ENCODE measurements around the gene PGAM5. TPM values are rescaled to one million over a fixed set of nuclear protein-coding genes. Genes with fewer than 3 reads are reported as not detected.
A peak's percentile ranks its signal among the peaks of the same experiment; 100 is the strongest.

Gene PGAM5
- total RNA-seq, 2 donors from 2014 or later, result 33.3 to 85.6 TPM

DNA sequence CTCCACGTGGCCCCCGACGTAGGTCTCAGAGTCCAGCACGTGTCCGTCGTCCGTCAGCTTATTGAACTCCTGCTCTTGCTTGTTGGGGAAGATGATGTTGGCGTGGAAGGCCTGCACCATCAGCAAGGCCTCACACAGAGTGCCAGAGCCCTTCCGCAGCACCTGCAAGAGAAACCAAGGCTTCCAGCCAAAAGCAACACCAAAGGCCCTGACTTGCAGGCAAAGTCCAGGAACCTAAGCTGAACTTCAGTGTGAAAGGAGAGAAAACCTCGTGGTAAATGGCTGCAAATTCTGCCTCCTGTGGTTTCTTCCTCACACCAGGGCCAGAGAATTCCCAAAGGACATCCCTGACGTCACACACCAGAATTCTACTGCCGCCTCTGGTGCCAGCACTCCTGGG, 38.0 kb upstream of the PGAM5 start:
- H3K9me3 ChIP-seq, result no peaks in the 10 kb centered on the region
- TF ChIP-seq, protein P1, sequence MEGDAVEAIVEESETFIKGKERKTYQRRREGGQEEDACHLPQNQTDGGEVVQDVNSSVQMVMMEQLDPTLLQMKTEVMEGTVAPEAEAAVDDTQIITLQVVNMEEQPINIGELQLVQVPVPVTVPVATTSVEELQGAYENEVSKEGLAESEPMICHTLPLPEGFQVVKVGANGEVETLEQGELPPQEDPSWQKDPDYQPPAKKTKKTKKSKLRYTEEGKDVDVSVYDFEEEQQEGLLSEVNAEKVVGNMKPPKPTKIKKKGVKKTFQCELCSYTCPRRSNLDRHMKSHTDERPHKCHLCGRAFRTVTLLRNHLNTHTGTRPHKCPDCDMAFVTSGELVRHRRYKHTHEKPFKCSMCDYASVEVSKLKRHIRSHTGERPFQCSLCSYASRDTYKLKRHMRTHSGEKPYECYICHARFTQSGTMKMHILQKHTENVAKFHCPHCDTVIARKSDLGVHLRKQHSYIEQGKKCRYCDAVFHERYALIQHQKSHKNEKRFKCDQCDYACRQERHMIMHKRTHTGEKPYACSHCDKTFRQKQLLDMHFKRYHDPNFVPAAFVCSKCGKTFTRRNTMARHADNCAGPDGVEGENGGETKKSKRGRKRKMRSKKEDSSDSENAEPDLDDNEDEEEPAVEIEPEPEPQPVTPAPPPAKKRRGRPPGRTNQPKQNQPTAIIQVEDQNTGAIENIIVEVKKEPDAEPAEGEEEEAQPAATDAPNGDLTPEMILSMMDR (IDR thresholded peaks at IDR 0.05), result no peak
- intact Hi-C loops (cut with DNase I), result no loop called here
- H3K36me3 ChIP-seq, result no peaks in the 10 kb centered on the region
- no peaks in the 10 kb centered on the region for H3K4me1 ChIP-seq
- no peak overlapping the region for H3K9ac ChIP-seq (ENCODE audit: low read depth in 2 of 2, low read length in 2 of 2)
- H3K27me3 ChIP-seq, result no peaks in the 10 kb centered on the region
- no peak overlapping the region for H3K27ac ChIP-seq
- no peak for DNase-seq
- no peak overlapping the region for H3K4me3 ChIP-seq

DNA sequence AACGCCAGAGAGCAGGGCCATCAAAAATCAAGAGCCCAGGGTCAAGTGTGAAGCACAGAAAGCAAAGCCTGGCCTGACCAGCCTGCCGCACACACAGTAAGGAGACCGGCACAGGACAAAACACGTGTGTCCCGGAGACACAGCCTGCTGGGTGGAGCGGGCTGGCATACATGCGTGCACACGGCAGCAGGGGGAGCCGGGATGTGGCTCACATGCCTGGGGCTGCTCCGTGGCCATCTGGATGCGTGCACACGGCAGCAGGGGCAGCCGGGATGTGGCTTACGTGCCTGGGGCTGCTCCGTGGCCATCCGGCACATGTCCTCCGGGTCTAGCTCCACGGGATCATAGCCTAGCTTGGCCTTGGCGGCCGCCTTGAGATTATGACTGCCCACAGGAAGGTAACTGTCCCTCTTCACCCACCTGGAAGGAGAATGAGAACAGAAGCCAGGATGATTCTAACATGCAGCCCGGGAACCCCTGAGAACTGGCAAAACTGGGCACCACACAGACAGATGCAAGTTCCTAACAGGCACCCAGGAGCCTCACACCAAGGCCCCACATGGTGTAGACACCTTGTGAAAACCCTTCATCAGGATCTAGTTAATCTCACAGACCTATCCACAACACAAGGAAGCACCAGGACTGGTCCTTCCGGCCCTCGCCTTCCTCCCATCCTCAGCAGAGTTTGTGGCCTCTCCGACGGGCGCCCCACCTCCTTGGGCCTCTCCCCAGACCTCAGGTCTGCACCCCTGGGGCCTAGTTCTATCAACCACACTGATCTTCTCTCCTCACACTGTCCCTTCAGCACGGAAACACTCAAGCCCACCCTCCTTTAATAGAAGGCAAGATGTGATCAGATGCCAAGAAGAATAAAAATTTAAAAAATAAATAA, 37.1 kb upstream of the PGAM5 start:
- intact Hi-C loops (cut with DNase I), result no loop called here
- DNase-seq, result no peak

DNA sequence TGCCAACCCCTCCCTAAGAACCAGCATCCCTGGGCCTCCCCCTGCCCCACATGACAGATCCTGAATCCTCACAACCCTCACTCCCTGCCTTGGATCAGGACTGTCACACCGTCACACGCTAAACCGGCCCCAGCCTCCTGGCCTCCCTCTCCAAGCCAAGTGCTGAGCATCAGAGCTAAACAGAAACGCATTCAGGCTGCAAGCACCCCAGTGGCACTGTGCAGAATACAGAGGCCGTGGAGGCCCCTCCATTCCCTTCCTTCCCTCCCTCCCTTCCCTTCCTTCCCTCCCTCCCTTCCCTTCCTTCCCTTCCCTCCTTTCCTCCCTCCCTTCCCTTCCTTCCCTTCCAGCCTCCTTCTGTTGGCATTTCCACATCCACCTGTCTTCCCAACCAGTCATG, 36.1 kb upstream of the PGAM5 start:
- Histone ChIP-seq H3K4me3 (no peak overlapping the region), H3K27me3 (no peaks in the 10 kb centered on the region), H3K9me3 (no peaks in the 10 kb centered on the region), H3K4me1 (no peaks in the 10 kb centered on the region), H3K36me3 (peaks cover 6% of the 10 kb centered on the region), H3K9ac (ENCODE audit: low read depth in 2 of 2, low read length in 2 of 2) (no peak overlapping the region), H3K27ac (no peak overlapping the region)
- no peak for DNase-seq
- TF ChIP-seq, protein P1 (IDR thresholded peaks at IDR 0.05), result no peak
- intact Hi-C loops (cut with DNase I), result no loop called here

More for the DNA sequence above, 37.1 kb upstream of the PGAM5 start:
- Histone ChIP-seq H3K4me3 (no peak overlapping the region), H3K9ac (ENCODE audit: low read depth in 2 of 2, low read length in 2 of 2) (no peak overlapping the region), H3K36me3 (peaks cover 2% of the 10 kb centered on the region), H3K4me1 (no peaks in the 10 kb centered on the region), H3K27me3 (no peaks in the 10 kb centered on the region), H3K9me3 (no peaks in the 10 kb centered on the region), H3K27ac (no peak overlapping the region)
- TF ChIP-seq, protein P1 (IDR thresholded peaks at IDR 0.05), result no peak

DNA sequence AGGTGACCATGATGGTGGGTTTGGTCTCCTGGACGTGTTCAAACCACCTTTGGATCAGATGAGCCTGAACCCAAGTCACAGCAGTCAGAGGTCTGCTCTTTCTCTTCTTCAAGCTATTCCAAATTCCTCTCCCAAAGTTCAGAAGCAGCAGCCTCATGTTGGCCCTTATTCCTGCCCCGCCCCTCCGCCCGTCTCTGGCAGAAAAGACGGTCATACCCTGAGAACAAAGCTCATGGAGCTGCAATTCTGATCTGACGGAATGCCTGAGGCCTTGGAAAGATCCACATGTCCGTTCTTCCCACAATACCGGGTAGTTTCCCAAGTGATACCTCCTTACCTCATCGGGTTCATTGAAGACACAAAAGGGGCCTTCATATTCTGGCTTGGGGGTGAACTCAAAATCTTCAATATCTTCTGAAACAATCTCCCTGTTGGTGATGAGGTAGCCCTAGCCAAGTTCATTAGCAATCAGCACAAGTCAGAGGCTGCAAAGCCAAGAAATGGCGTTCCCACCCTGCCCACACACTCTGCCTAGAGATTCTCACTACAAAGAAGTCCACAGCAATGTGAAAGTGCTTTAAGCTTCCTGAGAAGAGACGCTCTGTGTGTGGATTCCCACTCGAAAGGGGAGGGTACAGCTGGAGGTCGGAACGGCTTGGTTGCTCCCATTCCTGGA, 34.7 kb upstream of the PGAM5 start:
- Histone ChIP-seq H3K4me1 (no peaks in the 10 kb centered on the region), H3K36me3 (peaks cover 6% of the 10 kb centered on the region), H3K4me3 (no peak overlapping the region), H3K27me3 (no peaks in the 10 kb centered on the region), H3K27ac (no peak overlapping the region), H3K9ac (ENCODE audit: low read depth in 2 of 2, low read length in 2 of 2) (no peak overlapping the region), H3K9me3 (no peaks in the 10 kb centered on the region)
- intact Hi-C loops (cut with DNase I), result no loop called here
- peak; percentile 46 for DNase-seq
- TF ChIP-seq, protein P1 (IDR thresholded peaks at IDR 0.05), result no peak

DNA sequence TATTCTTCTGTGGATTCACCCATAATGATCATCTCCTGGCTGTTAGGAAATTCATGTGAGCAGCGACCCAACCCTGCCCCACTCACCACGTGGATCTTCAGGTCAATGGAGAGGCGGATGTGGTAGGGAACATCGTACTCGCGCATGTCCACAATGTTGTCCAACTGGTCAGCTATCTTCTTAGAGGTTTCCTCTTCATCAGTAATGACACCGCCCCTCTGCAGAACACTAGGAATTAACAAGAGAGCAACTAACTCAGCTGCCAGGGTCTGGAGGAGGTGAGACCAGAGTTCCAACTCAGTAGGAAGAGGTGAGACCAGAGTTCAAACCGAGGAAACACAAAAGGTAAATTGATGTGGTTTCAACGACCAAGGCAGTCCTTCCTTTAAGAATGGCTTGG, 33.1 kb upstream of the PGAM5 start:
- intact Hi-C loops (cut with DNase I), result no loop called here
- Histone ChIP-seq H3K4me1 (no peaks in the 10 kb centered on the region), H3K36me3 (peaks cover 6% of the 10 kb centered on the region), H3K9ac (ENCODE audit: low read depth in 2 of 2, low read length in 2 of 2) (no peak overlapping the region), H3K27ac (no peak overlapping the region), H3K4me3 (no peak overlapping the region), H3K9me3 (no peaks in the 10 kb centered on the region), H3K27me3 (no peaks in the 10 kb centered on the region)
- TF ChIP-seq, protein P1 (IDR thresholded peaks at IDR 0.05), result no peak
- DNase-seq, result no peak
